ENCODE results near the gene GPC5. TPM values are rescaled to one million over a fixed set of nuclear protein-coding genes. Genes with fewer than 3 reads are reported as not detected.

The GPC5 gene
- total and polyA plus RNA-seq, 10 donors, result 0.04 to 0.83 (median 0.26) TPM; not detected in 3

DNA sequence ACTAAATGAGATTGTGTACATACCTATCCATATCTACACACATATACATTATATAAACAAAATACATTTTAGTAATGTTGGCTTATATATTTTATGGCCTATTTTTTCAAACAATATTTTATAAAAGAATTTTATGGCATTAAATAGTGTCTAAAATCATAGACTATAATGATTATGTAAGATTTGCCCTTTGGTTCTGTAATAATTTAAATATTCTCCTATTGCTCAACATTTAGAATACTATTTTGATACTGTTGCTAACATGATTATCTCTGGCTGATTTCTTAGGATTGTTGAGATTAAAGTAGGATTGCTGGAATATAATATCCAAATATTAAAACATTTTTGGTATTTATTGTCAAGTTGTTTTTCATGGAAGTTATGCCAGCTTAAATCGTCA is 1263.0 kb downstream of the GPC5 start:
- peaks cover 0 to 9% (median 0%) of the 10 kb centered on the region in 8 donors for H3K9me3 ChIP-seq
- H3K4me3 ChIP-seq, result no peak overlapping the region
- TF ChIP-seq POLR2AphosphoS5 (IDR thresholded peaks at IDR 0.05), result no peak
- H3K27me3 ChIP-seq (replicated peaks in 1 of 7), result no peaks in the 10 kb centered on the region
- 81 to 98% (median 89%) methylated on average over 1 of the region's 1 CpG for WGBS, 5 donors
- no peaks in the 10 kb centered on the region for H3K4me1 ChIP-seq
- no peak for DNase-seq
- no peak overlapping the region for H3K27ac ChIP-seq
- intact Hi-C loops (cut with DNase I; ENCODE audit: low total_unique reads), result no loop called here
- no peaks in the 10 kb centered on the region for H3K36me3 ChIP-seq

DNA sequence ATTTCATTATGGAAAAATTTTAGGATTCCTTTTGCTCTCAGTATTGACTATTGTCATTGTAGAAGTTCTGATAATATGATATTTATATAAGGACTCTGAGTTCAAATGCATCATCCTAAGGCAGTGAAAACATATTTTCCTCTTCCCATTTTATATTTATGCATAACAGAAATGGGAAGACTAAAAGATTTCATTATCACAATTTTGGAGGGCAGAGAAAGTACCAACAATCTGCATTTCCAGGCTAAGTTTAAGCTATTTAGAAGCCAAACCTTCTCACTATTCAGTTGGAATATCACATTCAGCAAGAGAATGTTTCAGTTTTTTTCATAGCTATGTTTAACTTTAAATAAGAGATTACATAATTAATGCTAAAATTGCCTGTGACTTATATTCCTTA is 1269.7 kb downstream of the GPC5 start:
- Histone ChIP-seq H3K27me3 (replicated peaks in 1 of 7) (no peaks in the 10 kb centered on the region), H3K9me3 (peaks cover 0 to 6% (median 0%) of the 10 kb centered on the region in 8 donors), H3K4me3 (no peak overlapping the region), H3K36me3 (no peaks in the 10 kb centered on the region), H3K4me1 (no peaks in the 10 kb centered on the region), H3K27ac (no peak overlapping the region)
- DNase-seq, result no peak
- TF ChIP-seq POLR2A (IDR thresholded peaks at IDR 0.05) (no peak), POLR2AphosphoS5 (IDR thresholded peaks at IDR 0.05) (no peak)
- TF ChIP-seq, protein P1, sequence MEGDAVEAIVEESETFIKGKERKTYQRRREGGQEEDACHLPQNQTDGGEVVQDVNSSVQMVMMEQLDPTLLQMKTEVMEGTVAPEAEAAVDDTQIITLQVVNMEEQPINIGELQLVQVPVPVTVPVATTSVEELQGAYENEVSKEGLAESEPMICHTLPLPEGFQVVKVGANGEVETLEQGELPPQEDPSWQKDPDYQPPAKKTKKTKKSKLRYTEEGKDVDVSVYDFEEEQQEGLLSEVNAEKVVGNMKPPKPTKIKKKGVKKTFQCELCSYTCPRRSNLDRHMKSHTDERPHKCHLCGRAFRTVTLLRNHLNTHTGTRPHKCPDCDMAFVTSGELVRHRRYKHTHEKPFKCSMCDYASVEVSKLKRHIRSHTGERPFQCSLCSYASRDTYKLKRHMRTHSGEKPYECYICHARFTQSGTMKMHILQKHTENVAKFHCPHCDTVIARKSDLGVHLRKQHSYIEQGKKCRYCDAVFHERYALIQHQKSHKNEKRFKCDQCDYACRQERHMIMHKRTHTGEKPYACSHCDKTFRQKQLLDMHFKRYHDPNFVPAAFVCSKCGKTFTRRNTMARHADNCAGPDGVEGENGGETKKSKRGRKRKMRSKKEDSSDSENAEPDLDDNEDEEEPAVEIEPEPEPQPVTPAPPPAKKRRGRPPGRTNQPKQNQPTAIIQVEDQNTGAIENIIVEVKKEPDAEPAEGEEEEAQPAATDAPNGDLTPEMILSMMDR (IDR thresholded peaks at IDR 0.05 in 8 of 11, conservative IDR thresholded peaks at IDR 0.05 in 3 of 11), result no peak
- intact Hi-C loops (cut with DNase I; ENCODE audit: low total_unique reads), result no loop called here

DNA sequence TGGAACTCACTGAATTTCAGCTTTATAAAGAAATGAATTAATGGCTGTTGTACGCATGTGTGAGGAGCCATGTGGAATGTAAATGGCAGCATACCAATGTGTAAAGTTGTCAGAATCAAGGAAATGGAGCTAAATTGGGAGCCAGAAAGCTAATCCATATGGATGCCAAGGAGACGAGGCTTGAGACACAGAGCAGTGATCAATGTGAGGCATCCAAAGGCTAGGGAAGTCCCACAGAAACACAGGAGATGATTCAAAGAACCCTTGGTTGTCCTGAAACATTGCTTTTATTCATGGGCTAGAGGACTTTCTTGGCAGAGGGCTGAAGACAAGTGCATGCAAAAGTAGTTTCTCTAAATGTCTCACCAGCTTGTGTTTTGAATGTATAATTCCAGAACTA is 1271.7 kb downstream of the GPC5 start:
- 85 to 95% (median 93%) methylated on average over 2 of the region's 2 CpGs for WGBS, 5 donors
- intact Hi-C loops (cut with DNase I; ENCODE audit: low total_unique reads), result no loop called here
- H3K4me1 ChIP-seq, result no peaks in the 10 kb centered on the region
- no peaks in the 10 kb centered on the region for H3K36me3 ChIP-seq
- H3K27me3 ChIP-seq (replicated peaks in 1 of 7), result no peaks in the 10 kb centered on the region
- DNase-seq, result no peak
- no peak overlapping the region for H3K27ac ChIP-seq
- H3K4me3 ChIP-seq, result no peak overlapping the region
- TF ChIP-seq POLR2AphosphoS5 (IDR thresholded peaks at IDR 0.05) (no peak), POLR2A (IDR thresholded peaks at IDR 0.05) (no peak)
- TF ChIP-seq, protein P1 (IDR thresholded peaks at IDR 0.05 in 8 of 11, conservative IDR thresholded peaks at IDR 0.05 in 3 of 11), result no peak
- H3K9me3 ChIP-seq, result peaks cover 0 to 6% (median 0%) of the 10 kb centered on the region in 8 donors

DNA sequence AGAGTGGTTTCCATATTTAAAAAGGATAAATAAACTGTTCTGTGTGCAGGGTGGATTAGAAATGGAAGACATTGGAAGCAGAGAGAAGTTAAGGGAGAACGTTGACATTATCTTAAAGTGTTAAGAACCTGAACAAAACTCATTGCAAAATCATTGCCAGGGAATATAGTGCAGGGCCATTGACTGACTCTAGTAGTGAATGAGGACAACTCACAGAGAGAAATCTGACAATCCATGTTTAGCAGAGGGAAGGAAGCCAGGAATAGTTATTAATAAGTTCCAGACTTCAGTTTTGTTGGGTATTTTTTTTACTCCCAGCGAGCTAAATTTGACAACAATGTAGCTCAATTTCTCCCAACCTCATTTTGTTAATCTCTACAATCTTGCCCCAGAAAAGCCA is 1273.4 kb downstream of the GPC5 start:
- 67 to 83% (median 76%) methylated on average over 2 of the region's 2 CpGs for WGBS, 5 donors

More for the DNA sequence above, 1273.4 kb downstream of the GPC5 start:
- H3K4me1 ChIP-seq, result no peaks in the 10 kb centered on the region
- TF ChIP-seq POLR2AphosphoS5 (IDR thresholded peaks at IDR 0.05) (no peak), POLR2A (IDR thresholded peaks at IDR 0.05) (no peak)
- TF ChIP-seq, protein P1 (IDR thresholded peaks at IDR 0.05 in 8 of 11, conservative IDR thresholded peaks at IDR 0.05 in 3 of 11), result no peak
- no peak overlapping the region for H3K4me3 ChIP-seq
- no peaks in the 10 kb centered on the region for H3K36me3 ChIP-seq
- H3K9me3 ChIP-seq, result peaks cover 0 to 6% (median 0%) of the 10 kb centered on the region in 8 donors
- H3K27ac ChIP-seq, result no peak overlapping the region
- no peak for DNase-seq
- intact Hi-C loops (cut with DNase I; ENCODE audit: low total_unique reads), result no loop called here
- no peaks in the 10 kb centered on the region for H3K27me3 ChIP-seq (replicated peaks in 1 of 7)

All from spleen (tissue), 11 donors.